ENCODE measurements around the gene ATP6V1G1. TPM values are rescaled to one million over a fixed set of nuclear protein-coding genes. Genes with fewer than 3 reads are reported as not detected.

ATP6V1G1 gene
- total RNA-seq, 2 experiments from 2014 or later = 99.0 to 117 TPM

GRCh38 chr9:114571391-114571790 is 16.2 kb upstream of the ATP6V1G1 start:
- Histone ChIP-seq H3K36me3 (ENCODE audit: insufficient read depth, low read length) (no peaks in the 10 kb centered on the region), H4K20me1 (ENCODE audit: insufficient read depth, low read length) (no peaks in the 10 kb centered on the region), H3K27ac (ENCODE audit: low read depth, low read length, poor library complexity, severe bottlenecking) (no peak overlapping the region), H3K9me3 (ENCODE audit: low read length) (peaks cover 6% of the 10 kb centered on the region; the same call in 1 of the 2 replicates), H3K4me1 (ENCODE audit: insufficient read depth, low read length, poor library complexity, severe bottlenecking) (peaks cover 51% of the 10 kb centered on the region), H3K79me2 (ENCODE audit: insufficient read depth, low read depth, low read length) (no peaks in the 10 kb centered on the region), H2AFZ (ENCODE audit: low read length) (no peak overlapping the region), H3K4me3 (ENCODE audit: low read depth, low read length, poor library complexity, severe bottlenecking) (no peak overlapping the region), H3K4me2 (ENCODE audit: low read length) (no peak overlapping the region), H3K9me2 (ENCODE audit: insufficient read depth, low read length) (no peaks in the 10 kb centered on the region)
- DNase-seq (ENCODE audit: low spot score) = peak; percentile 54
- ChIA-PET CTCF (ENCODE audit: unreplicated experiment) (interaction anchor here (0.6 to 1.1 kb wide), 2 partner anchors 21 to 1836 kb away, joined by 3 to 5 read pairs; no protein-coding TSS in a partner anchor), POLR2A (interaction anchor here (0.7 to 1.0 kb wide), 4 partner anchors 8 to 187 kb away, joined by 3 to 5 read pairs (median 3); partner anchors contain the start of gene ATP6V1G1)
- TF ChIP-seq, protein P1, sequence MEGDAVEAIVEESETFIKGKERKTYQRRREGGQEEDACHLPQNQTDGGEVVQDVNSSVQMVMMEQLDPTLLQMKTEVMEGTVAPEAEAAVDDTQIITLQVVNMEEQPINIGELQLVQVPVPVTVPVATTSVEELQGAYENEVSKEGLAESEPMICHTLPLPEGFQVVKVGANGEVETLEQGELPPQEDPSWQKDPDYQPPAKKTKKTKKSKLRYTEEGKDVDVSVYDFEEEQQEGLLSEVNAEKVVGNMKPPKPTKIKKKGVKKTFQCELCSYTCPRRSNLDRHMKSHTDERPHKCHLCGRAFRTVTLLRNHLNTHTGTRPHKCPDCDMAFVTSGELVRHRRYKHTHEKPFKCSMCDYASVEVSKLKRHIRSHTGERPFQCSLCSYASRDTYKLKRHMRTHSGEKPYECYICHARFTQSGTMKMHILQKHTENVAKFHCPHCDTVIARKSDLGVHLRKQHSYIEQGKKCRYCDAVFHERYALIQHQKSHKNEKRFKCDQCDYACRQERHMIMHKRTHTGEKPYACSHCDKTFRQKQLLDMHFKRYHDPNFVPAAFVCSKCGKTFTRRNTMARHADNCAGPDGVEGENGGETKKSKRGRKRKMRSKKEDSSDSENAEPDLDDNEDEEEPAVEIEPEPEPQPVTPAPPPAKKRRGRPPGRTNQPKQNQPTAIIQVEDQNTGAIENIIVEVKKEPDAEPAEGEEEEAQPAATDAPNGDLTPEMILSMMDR (conservative IDR thresholded peaks at IDR 0.05; ENCODE audit: low read length) = peak; percentile 43; the same call in 1 of the 2 replicates
- no peak for TF ChIP-seq EZH2phosphoT487 (IDR thresholded peaks at IDR 0.05; ENCODE audit: borderline replicate concordance, low read depth, low read length)
- no TSS peak for BruUV-seq (replicated peaks)
- intact Hi-C loops (cut with micrococcal nuclease; ENCODE audit: unreplicated experiment) = no loop called here

DNA sequence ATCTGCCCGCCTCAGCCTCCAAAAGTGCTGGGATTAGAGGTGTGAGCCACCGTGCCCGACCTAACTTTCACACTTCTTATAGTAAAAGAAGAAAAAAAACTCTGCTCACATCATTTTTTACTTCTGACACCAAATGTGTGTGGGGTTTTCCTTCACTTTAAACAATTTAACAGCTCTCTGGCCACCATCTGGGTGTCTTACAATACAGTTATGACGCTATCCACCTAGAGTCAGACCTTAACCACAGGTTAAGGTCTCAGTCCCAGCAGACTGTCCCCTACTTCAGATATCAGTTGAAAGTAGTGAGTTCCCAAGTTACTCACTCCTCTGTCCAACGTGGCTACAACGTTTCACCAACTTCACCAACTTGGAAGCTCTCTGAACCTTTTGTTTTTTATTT is 15.4 kb upstream of the ATP6V1G1 start:
- CTCF ChIA-PET (ENCODE audit: unreplicated experiment) = no interaction called here

More for the DNA sequence above, 15.4 kb upstream of the ATP6V1G1 start:
- Histone ChIP-seq H3K9me2 (ENCODE audit: insufficient read depth, low read length) (no peaks in the 10 kb centered on the region), H3K27ac (ENCODE audit: low read depth, low read length, poor library complexity, severe bottlenecking) (no peak overlapping the region), H3K36me3 (ENCODE audit: insufficient read depth, low read length) (no peaks in the 10 kb centered on the region), H3K79me2 (ENCODE audit: insufficient read depth, low read depth, low read length) (no peaks in the 10 kb centered on the region), H3K4me3 (ENCODE audit: low read depth, low read length, poor library complexity, severe bottlenecking) (no peak overlapping the region), H3K4me1 (ENCODE audit: insufficient read depth, low read length, poor library complexity, severe bottlenecking) (peaks cover 45% of the 10 kb centered on the region), H3K9me3 (ENCODE audit: low read length) (peaks cover 3% of the 10 kb centered on the region; the same call in 1 of the 2 replicates), H3K4me2 (ENCODE audit: low read length) (no peak overlapping the region), H4K20me1 (ENCODE audit: insufficient read depth, low read length) (no peaks in the 10 kb centered on the region), H2AFZ (ENCODE audit: low read length) (no peak overlapping the region)
- no peak for DNase-seq (ENCODE audit: low spot score)
- TF ChIP-seq EZH2phosphoT487 (IDR thresholded peaks at IDR 0.05; ENCODE audit: borderline replicate concordance, low read depth, low read length) = no peak
- TF ChIP-seq, protein P1 (conservative IDR thresholded peaks at IDR 0.05; ENCODE audit: low read length) = no peak
- POLR2A ChIA-PET = interaction anchor here (0.7 to 1.0 kb wide), 3 partner anchors 9 to 31 kb away, joined by 3 read pairs; partner anchors contain the start of gene ATP6V1G1
- intact Hi-C loops (cut with micrococcal nuclease; ENCODE audit: unreplicated experiment) = no loop called here
- no TSS peak for BruUV-seq (replicated peaks)

Measured in OCI-LY7 (cell line).